GM12891 (cell line): Measurements from ENCODE around the gene MYH6.

ENCODE experiments used
- POLR2A ChIP-seq: IDR thresholded peaks from 2 replicates; pipeline ENCODE4 v1.6.1; 2011; ENCODE audit warnings: low read depth, low read length, control low read depth
- POLR2AphosphoS5 ChIP-seq: IDR thresholded peaks from 2 replicates; pipeline ENCODE4 v1.6.1; 2011; ENCODE audit warnings: low read depth, low read length, control low read depth
- POU2F2 ChIP-seq: IDR thresholded peaks from 2 replicates; pipeline ENCODE4 v1.6.1; 2011; ENCODE audit warnings: low read depth, mild to moderate bottlenecking, control low read depth, low read length, moderate library complexity
- TAF1 ChIP-seq: IDR thresholded peaks from 2 replicates; pipeline ENCODE4 v1.6.1; 2011; ENCODE audit warnings: low read depth, low read length, control low read depth

DNA sequence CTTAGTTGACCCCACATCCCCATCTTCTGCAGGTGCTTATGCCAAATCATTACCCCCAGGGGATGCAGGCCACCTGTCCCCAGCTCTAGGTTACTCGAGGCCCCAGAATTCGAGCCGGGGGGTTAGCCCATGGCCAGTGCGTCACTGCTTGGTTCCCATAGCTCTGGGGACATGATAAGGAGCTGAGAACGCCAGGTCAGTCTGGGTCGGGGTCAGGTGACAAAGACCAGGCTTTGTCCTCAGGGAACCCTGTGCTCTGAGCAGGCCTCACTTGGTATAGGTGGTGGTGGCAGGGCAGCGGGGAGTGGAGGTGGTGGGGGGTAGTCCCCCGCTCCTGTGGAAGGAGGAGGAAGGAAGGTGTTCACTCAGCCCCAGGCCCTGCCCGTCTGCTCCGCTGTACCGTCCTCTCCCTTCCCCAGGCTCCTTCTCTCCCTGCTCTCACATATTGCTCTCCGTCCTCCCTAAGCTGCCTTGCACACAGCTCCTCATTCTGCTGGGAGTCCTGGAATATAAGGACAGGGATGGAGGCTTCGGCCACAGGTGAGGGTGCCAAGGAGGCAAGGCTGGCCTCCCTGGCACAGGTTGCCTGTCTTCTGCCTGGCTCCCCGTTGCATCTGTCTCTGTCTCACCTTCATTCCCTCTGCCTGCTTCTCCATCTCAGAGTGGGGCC, 2.0 kb upstream of the MYH6 start:
- TF ChIP-seq POU2F2 (no peak), POLR2A (no peak), POLR2AphosphoS5 (no peak), TAF1 (no peak)
